Keratinocyte (primary cell): ENCODE measurements around the gene LRFN3. TPM values are rescaled to one million over a fixed set of nuclear protein-coding genes. Genes with fewer than 3 reads are reported as not detected.

Experiments used
- DNase-seq: peaks from one replicate; pipeline ENCODE4 v3.0.0-alpha.2; 2011; ENCODE audit warnings: low read depth, missing footprints, low spot score
- FAIRE-seq: peaks from 2 replicates; lab custom pipeline; 2011; peaks lifted over from hg19 to GRCh38; lab: Jason Lieb, UNC
- H2AFZ ChIP-seq: 2 replicates; pipeline ENCODE4 v1.6.0; 2012; ENCODE audit warnings: low read length, control low read depth, inconsistent platforms; ENCODE audit not compliant: control insufficient read depth
- H3K27ac ChIP-seq: 2 replicates; pipeline ENCODE4 v1.5.1; 2011; ENCODE audit warnings: low read length; ENCODE audit not compliant: control insufficient read depth, insufficient read depth
- H3K27me3 ChIP-seq: 3 replicates; pipeline ENCODE4 v1.6.0; 2011; ENCODE audit warnings: low read length; ENCODE audit not compliant: control insufficient read depth, insufficient read depth; ENCODE audit errors: extremely low read depth
- H3K36me3 ChIP-seq, 2 experiments: 2 replicates in 1 of 2; 3 replicates in 1 of 2; pipeline ENCODE4 v1.5.1; 2011; ENCODE audit warnings: low read length in 2 of 2, mild to moderate bottlenecking in 1 of 2; ENCODE audit not compliant: control insufficient read depth in 2 of 2, insufficient read depth in 2 of 2; ENCODE audit errors: extremely low read depth in 1 of 2
- H3K4me1 ChIP-seq: 3 replicates; pipeline ENCODE4 v1.5.1; 2011; ENCODE audit warnings: low read length; ENCODE audit not compliant: control insufficient read depth, insufficient read depth; ENCODE audit errors: extremely low read depth
- H3K4me2 ChIP-seq: 3 replicates; pipeline ENCODE4 v1.6.0; 2011; ENCODE audit warnings: low read depth, low read length; ENCODE audit not compliant: control insufficient read depth, insufficient read depth; ENCODE audit errors: extremely low read depth
- H3K4me3 ChIP-seq, 3 experiments: fragments of 200-600 bp in 1 of 3; sonication (generic) in 1 of 3; 2 replicates in 2 of 3; 3 replicates in 1 of 3; pipeline ENCODE4 v1.5.1; 2011 to 2016; ENCODE audit warnings: low read length in 3 of 3, mild to moderate bottlenecking in 3 of 3, control low read depth in 2 of 3, inconsistent platforms in 1 of 3, low read depth in 1 of 3, mixed read lengths in 1 of 3, mixed run types in 1 of 3, moderate library complexity in 1 of 3; ENCODE audit not compliant: control insufficient read depth in 2 of 3, insufficient read depth in 2 of 3; ENCODE audit errors: extremely low read depth in 1 of 3
- H3K79me2 ChIP-seq: 2 replicates; pipeline ENCODE4 v1.6.0; 2012; ENCODE audit warnings: low read length; ENCODE audit not compliant: control insufficient read depth, insufficient read depth
- H3K9ac ChIP-seq: 3 replicates; pipeline ENCODE4 v1.6.0; 2011; ENCODE audit warnings: low read length; ENCODE audit not compliant: control insufficient read depth, insufficient read depth; ENCODE audit errors: extremely low read depth
- H3K9me1 ChIP-seq: 3 replicates; pipeline ENCODE4 v1.6.0; 2011; ENCODE audit warnings: low read length; ENCODE audit not compliant: control insufficient read depth, insufficient read depth; ENCODE audit errors: extremely low read depth
- H3K9me3 ChIP-seq: 2 replicates; pipeline ENCODE4 v1.5.1; 2012; ENCODE audit warnings: low read depth, low read length; ENCODE audit not compliant: control insufficient read depth
- H4K20me1 ChIP-seq: 3 replicates; pipeline ENCODE4 v1.6.0; 2011; ENCODE audit warnings: low read length; ENCODE audit not compliant: control insufficient read depth, insufficient read depth; ENCODE audit errors: extremely low read depth
- EZH2 ChIP-seq: IDR thresholded peaks from one replicate; pipeline ENCODE4 v1.6.1; 2012; ENCODE audit warnings: inconsistent platforms, mild to moderate bottlenecking, low read length, moderate library complexity
- dilution Hi-C: fragments of 300-500 bp; cut with MboI; formaldehyde crosslinking; loops from one replicate; pipeline ENCODE4 v1.7.0; 2020; ENCODE audit warnings: low sequenced_read_pairs; ENCODE audit not compliant: extremely low pct_ligation_motif_present
- polyA plus RNA-seq, 5 experiments: library from polyadenylated mRNA; depleted of rRNA in 3 of 5; stranded (reverse) in 3 of 5; stranded (forward) in 1 of 5; unstranded in 1 of 5; fragments of >200 nt; gene quantifications; 1 replicate in 1 of 5; 2 replicates in 3 of 5; 3 replicates in 1 of 5; pipeline versions ENCODE4 v1.2.1 to v1.2.3, GENCODE V29; 2011 to 2012; ENCODE audit warnings: missing spikeins in 2 of 5, low read depth in 1 of 5, low replicate concordance in 1 of 5
- TF ChIP-seq, protein P1 (sequence below), 3 experiments: IDR thresholded peaks in 1 of 3; conservative IDR thresholded peaks in 1 of 3; optimal IDR thresholded peaks in 1 of 3; 2 replicates in 2 of 3; 3 replicates in 1 of 3; pipeline versions ENCODE3 to v1.5.1; 2011; ENCODE audit warnings: low read length in 3 of 3, mild to moderate bottlenecking in 3 of 3, moderate library complexity in 2 of 3, control low read depth in 1 of 3, inconsistent platforms in 1 of 3; ENCODE audit not compliant: insufficient read depth in 2 of 3; ENCODE audit errors: extremely low read depth in 1 of 3

Gene LRFN3
- polyA plus RNA-seq, 1 donor (not counting 4 experiments of a cell fraction or from before 2014, with no cell fraction given), result 0.73 TPM

DNA sequence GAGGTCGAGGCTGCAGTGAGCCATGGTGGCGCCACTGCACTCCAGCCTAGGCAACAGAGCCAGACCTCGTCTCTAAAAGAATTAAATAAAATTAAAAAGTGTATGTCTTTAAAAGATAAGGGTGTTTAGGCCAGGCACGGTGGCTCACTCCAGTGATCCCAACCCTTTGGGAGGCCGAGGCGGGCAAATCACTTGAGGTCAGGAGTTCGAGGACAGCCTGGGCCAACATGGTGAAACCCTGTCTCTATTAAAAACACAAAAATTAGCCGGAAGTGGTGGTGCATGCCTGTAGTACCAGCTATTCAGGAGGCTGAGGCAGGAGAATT is 51.4 kb downstream of the LRFN3 start:
- Histone ChIP-seq H3K36me3 (no peaks in the 10 kb centered on the region), H3K9me3 (no peaks in the 10 kb centered on the region), H3K9me1 (no peaks in the 10 kb centered on the region), H3K4me3 (no peak overlapping the region), H3K79me2 (no peaks in the 10 kb centered on the region), H2AFZ (no peak overlapping the region), H3K4me1 (no peaks in the 10 kb centered on the region), H3K27ac (no peak overlapping the region), H3K4me2 (no peak overlapping the region), H4K20me1 (no peaks in the 10 kb centered on the region), H3K9ac (no peak overlapping the region), H3K27me3 (peaks cover 8% of the 10 kb centered on the region)
- FAIRE-seq (no peak), DNase-seq (no peak)
- dilution Hi-C loops, result no loop called here
- TF ChIP-seq, protein P1, sequence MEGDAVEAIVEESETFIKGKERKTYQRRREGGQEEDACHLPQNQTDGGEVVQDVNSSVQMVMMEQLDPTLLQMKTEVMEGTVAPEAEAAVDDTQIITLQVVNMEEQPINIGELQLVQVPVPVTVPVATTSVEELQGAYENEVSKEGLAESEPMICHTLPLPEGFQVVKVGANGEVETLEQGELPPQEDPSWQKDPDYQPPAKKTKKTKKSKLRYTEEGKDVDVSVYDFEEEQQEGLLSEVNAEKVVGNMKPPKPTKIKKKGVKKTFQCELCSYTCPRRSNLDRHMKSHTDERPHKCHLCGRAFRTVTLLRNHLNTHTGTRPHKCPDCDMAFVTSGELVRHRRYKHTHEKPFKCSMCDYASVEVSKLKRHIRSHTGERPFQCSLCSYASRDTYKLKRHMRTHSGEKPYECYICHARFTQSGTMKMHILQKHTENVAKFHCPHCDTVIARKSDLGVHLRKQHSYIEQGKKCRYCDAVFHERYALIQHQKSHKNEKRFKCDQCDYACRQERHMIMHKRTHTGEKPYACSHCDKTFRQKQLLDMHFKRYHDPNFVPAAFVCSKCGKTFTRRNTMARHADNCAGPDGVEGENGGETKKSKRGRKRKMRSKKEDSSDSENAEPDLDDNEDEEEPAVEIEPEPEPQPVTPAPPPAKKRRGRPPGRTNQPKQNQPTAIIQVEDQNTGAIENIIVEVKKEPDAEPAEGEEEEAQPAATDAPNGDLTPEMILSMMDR (optimal IDR thresholded peaks at IDR 0.05 in 1 of 3, IDR thresholded peaks at IDR 0.05 in 1 of 3, conservative IDR thresholded peaks at IDR 0.05 in 1 of 3; ENCODE audit: extremely low read depth in 1 of 3, insufficient read depth in 2 of 3, low read length in 3 of 3), result peak in 1 of 3 experiments; percentile 18
- TF ChIP-seq EZH2, result no peak

DNA sequence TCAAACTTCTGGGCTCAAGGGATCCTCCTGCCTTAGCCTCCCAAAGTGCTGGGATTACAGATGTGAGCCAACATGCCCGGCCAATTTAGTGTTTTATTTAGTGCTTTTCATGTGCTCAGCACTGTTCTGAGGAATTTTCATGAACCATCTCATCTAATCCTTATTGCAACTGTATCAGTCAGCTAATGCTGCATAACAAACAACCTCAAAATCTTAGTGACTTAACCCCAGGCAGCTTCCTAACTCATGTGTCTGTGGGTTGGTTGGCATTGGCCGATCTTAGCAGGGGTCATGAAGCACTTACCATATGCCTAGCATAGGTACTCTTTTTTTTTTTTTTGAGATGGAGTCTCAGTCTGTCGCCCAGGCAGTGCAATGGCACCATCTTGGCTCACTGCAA is 52.6 kb downstream of the LRFN3 start:
- Histone ChIP-seq H2AFZ (no peak overlapping the region), H3K9ac (no peak overlapping the region), H3K4me3 (no peak overlapping the region), H3K27ac (no peak overlapping the region), H3K9me3 (no peaks in the 10 kb centered on the region), H3K4me1 (peaks cover 5% of the 10 kb centered on the region), H3K4me2 (no peak overlapping the region), H4K20me1 (no peaks in the 10 kb centered on the region), H3K79me2 (no peaks in the 10 kb centered on the region), H3K27me3 (peaks cover 8% of the 10 kb centered on the region), H3K9me1 (no peaks in the 10 kb centered on the region), H3K36me3 (no peaks in the 10 kb centered on the region)
- DNase-seq (no peak), FAIRE-seq (no peak)
- TF ChIP-seq EZH2, result no peak
- TF ChIP-seq, protein P1 (optimal IDR thresholded peaks at IDR 0.05 in 1 of 3, IDR thresholded peaks at IDR 0.05 in 1 of 3, conservative IDR thresholded peaks at IDR 0.05 in 1 of 3; ENCODE audit: extremely low read depth in 1 of 3, insufficient read depth in 2 of 3, low read length in 3 of 3), result no peak
- dilution Hi-C loops, result no loop called here
